ENCODE results near the gene HMOX1.

Gene HMOX1

GRCh38 chr22:35439365-35439717 is 58.4 kb downstream of the HMOX1 start:
- no peak overlapping the region for H3K27ac ChIP-seq
- TF ChIP-seq ZFX (IDR thresholded peaks at IDR 0.05) (no peak), CTCF (conservative IDR thresholded peaks at IDR 0.05) (no peak)

- TF ChIP-seq CTCF (conservative IDR thresholded peaks at IDR 0.05), result no peak
- no peak for TF ChIP-seq ZFX (IDR thresholded peaks at IDR 0.05)
- no peak overlapping the region for H3K27ac ChIP-seq
Measured at GRCh38 chr22:35440129-35440528, 59.2 kb downstream of the HMOX1 start.

GRCh38 chr22:35441489-35442100 is 60.7 kb downstream of the HMOX1 start:
- TF ChIP-seq ZFX (IDR thresholded peaks at IDR 0.05) (no peak), CTCF (conservative IDR thresholded peaks at IDR 0.05) (no peak)
- H3K27ac ChIP-seq, result no peak overlapping the region

GRCh38 chr22:35442471-35442870 is 61.6 kb downstream of the HMOX1 start:
- TF ChIP-seq CTCF (conservative IDR thresholded peaks at IDR 0.05) (no peak), ZFX (IDR thresholded peaks at IDR 0.05) (no peak)
- H3K27ac ChIP-seq, result no peak overlapping the region

- TF ChIP-seq ZFX (IDR thresholded peaks at IDR 0.05), result no peak
- no peak for TF ChIP-seq CTCF (conservative IDR thresholded peaks at IDR 0.05)
- no peak overlapping the region for H3K27ac ChIP-seq
Measured at GRCh38 chr22:35443338-35443737, 62.4 kb downstream of the HMOX1 start.

All from C4-2B (cell line).